Brain microvascular endothelial cell (primary cell): ENCODE measurements around the gene TEDC2.

Experiments used
- DNase-seq: peaks from one replicate; pipeline ENCODE4 v3.0.0-alpha.2; 2020
- H3K27ac ChIP-seq: fragments of 250-450 bp; sonication (Bioruptor Pico); 2 replicates; pipeline ENCODE4 v1.5.1; 2020; ENCODE audit warnings: mild to moderate bottlenecking, moderate library complexity
- H3K27me3 ChIP-seq: fragments of 250-450 bp; sonication (Bioruptor Pico); replicated peaks from 2 replicates; pipeline ENCODE4 v1.5.1; 2020; ENCODE audit warnings: mild to moderate bottlenecking
- H3K36me3 ChIP-seq: fragments of 250-450 bp; sonication (Bioruptor Pico); replicated peaks from 2 replicates; pipeline ENCODE4 v1.5.1; 2020; ENCODE audit warnings: mild to moderate bottlenecking
- H3K4me3 ChIP-seq: 2 replicates; pipeline ENCODE4 v1.5.1; 2011; ENCODE audit warnings: low read depth, mild to moderate bottlenecking, control low read depth, low read length, moderate library complexity
- in situ Hi-C: cut with HindIII; loops from 2 replicates; pipeline ENCODE4 v1.10.0; 2017; ENCODE audit warnings: low sequenced_read_pairs, low pct_ligation_motif_present
- TF ChIP-seq, protein P1 (sequence below): IDR thresholded peaks from 2 replicates; pipeline ENCODE4 v1.5.1; 2011; ENCODE audit warnings: low read depth, mild to moderate bottlenecking, moderate library complexity, low read length, control low read depth, inconsistent platforms; ENCODE audit errors: missing control alignments

TEDC2 gene

DNA sequence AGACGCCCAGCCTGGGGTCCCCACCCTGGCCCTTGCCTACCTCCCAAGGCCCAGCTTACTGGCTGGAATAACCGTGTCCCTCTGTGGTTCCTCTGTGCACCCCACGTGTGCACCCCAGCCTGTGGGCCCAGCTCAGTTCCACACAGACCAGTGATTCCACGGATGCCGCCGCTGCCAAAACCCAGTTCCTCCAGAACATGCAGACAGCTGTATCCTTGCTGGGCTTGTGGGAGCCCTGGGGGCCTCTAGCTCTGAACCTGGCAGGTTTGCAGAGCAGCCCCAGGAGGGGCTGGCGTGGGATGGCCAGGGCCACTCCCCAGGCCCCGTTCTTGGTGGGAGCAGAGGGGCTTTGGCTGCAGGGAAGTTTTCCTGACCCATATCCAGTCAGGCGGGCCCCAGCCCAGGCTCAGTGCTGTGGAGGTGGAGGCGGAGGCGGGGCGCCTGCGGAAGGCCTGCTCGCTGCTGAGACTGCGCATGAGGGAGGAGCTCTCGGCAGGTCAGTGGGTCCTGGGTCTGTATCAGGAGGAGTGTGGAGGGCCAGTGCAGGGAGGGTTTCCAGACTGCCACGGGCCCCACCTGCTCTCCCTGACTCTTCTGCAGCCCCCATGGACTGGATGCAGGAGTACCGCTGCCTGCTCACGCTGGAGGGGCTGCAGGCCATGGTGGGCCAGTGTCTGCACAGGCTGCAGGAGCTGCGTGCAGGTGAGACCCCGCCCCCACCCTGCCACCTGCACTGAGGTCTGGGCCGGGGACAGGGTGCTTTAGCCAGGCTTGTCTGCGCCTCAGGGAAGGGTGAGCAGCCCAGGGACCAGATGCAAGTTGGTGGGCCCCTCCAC, 2.3 kb downstream of the TEDC2 start:
- in situ Hi-C loops = no loop called here
- no peak for DNase-seq
- H3K4me3 ChIP-seq = no peak overlapping the region
- H3K27ac ChIP-seq = no peak overlapping the region
- TF ChIP-seq, protein P1, sequence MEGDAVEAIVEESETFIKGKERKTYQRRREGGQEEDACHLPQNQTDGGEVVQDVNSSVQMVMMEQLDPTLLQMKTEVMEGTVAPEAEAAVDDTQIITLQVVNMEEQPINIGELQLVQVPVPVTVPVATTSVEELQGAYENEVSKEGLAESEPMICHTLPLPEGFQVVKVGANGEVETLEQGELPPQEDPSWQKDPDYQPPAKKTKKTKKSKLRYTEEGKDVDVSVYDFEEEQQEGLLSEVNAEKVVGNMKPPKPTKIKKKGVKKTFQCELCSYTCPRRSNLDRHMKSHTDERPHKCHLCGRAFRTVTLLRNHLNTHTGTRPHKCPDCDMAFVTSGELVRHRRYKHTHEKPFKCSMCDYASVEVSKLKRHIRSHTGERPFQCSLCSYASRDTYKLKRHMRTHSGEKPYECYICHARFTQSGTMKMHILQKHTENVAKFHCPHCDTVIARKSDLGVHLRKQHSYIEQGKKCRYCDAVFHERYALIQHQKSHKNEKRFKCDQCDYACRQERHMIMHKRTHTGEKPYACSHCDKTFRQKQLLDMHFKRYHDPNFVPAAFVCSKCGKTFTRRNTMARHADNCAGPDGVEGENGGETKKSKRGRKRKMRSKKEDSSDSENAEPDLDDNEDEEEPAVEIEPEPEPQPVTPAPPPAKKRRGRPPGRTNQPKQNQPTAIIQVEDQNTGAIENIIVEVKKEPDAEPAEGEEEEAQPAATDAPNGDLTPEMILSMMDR = no peak
- H3K36me3 ChIP-seq = no peaks in the 10 kb centered on the region
- H3K27me3 ChIP-seq = no peaks in the 10 kb centered on the region

DNA sequence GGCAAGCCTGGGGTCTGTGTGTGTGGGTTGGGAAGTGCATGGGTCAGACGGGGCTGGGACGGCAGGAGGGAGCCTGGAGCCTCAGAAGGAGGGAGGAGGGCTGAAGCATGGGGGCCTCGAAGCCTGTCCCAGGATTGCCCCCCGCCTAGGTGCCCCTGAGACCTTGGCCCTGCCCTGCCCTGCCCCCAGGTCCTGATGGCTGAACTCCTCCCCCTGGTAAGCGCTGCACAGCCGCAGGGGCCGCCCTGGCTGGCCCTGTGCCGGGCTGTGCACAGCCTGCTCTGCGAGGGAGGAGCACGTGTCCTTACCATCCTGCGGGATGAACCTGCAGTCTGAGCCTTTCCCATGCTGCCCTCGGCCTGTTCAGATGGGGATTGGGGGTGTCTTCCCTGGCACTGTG, 4.4 kb downstream of the TEDC2 start:
- TF ChIP-seq, protein P1 = no peak
- no peaks in the 10 kb centered on the region for H3K36me3 ChIP-seq
- H3K4me3 ChIP-seq = no peak overlapping the region
- no peak for DNase-seq
- in situ Hi-C loops = no loop called here
- no peak overlapping the region for H3K27ac ChIP-seq
- H3K27me3 ChIP-seq = no peaks in the 10 kb centered on the region

DNA sequence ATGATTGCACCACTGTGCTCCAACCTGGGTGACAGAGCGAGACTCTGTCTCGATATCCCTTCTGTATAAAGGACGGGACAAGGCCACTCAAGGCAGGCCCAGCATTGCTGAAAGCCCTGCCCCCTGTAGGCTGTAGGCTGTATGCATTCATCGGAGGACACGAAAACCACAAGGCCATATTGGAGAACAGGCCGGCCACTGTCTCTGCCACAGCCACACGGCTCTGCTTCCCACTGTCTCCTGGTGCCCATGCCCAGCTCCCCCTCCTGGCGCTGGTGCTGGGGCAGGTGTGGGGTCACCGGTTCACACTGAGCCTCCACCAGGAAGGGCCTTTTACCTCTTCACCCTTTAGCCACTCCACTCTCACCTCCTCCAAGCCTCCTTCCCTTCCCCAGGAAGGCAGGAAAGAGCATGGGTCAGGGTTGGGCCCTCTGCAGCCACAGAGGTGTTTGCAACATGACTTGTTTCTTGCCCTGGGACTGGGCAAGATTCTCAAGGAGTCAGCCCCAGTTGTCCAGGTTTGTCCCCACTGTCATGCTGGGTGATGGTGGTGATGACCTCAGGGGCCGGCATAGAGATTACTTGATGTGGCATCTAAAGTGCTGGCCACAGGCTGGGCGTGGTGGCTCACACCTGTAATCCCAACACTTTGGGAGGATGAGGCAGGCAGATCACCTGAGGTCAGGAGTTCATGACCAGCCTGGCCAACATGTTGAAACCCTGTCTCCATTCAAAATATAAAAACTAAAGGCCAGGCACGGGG, 5.9 kb downstream of the TEDC2 start:
- in situ Hi-C loops = no loop called here
- no peak overlapping the region for H3K27ac ChIP-seq
- H3K4me3 ChIP-seq = no peak overlapping the region
- no peaks in the 10 kb centered on the region for H3K36me3 ChIP-seq
- DNase-seq = no peak
- no peaks in the 10 kb centered on the region for H3K27me3 ChIP-seq
- TF ChIP-seq, protein P1 = peak; percentile 60

DNA sequence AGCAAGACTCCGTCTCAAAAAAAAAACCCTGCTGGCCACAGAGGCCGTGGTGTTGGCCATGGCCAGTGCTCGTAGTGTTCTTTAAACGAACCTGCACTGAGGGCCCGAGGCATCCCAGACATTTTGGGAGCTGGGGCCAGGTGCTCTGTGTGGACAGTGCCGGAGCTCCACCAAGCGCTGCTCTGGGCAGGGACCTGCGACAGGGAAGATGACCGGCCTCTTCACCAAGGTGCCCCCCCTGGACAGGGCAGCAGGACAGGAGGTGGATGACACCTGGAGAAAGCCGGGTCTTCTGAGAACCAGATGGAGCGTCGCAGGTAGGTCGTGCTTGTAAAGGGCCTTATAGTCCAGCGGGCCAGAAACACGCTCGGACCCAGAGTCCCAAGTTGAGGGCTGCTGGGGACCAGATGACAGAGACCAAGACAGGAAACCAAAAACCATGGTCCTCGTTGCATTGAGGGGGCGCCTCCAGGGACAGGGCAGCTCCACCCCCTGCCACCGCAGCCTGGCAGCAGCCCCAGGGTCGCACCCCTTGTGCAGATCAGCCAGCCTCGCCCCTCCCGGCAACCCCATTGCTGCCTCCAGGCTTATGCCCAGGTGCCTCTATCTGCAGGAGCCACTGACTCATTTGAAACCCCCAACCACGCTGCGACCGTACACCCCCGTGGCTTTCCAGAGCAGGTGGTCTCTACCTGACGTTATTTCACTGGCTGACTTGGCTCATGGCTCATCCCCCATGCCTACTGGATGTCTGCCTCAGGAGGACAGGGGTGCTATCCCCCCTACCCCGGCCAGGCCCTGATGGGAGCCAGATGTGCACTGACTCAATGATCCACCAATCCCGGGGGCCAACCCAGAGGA, 7.0 kb downstream of the TEDC2 start:
- DNase-seq = no peak
- TF ChIP-seq, protein P1 = no peak
- in situ Hi-C loops = no loop called here
- Histone ChIP-seq H3K4me3 (peak overlapping the region; percentile 37), H3K36me3 (no peaks in the 10 kb centered on the region), H3K27ac (no peak overlapping the region), H3K27me3 (no peaks in the 10 kb centered on the region)

DNA sequence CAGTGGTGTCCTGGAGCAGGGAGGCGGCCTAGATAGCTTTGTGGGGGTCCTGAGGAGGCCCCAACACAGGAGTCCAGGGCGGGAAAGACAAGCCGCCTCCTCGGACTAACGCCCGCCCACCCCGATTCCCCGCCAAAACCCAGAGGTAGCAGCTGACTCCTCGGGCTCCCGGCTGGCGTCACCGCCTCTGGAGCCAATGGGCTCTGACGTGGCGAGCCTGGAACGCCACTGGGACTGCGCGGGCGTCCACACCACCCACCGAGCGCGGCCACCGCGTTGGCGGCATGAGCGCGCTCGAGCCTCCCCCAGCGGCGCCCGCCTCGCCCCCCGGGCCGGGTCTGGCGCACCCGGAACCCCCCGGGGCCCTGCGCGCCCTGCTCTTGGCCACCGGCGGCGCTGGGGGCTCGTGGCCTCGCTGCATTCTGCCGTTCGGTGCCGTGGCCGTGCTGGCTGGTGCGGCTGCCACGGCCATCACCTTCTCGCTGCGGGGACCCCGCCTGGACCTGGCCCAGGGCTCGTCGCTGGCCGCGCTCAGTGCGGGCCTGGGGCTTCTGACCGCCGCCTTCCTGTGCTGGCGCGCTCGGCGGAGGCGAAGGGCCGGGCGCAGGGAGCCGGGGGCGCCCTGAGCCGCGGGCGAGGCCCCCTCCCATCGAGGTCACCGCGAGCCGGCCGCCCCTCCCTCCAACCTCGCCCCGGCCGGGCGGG, 7.8 kb downstream of the TEDC2 start:
- no peak overlapping the region for H3K27ac ChIP-seq
- H3K36me3 ChIP-seq = no peaks in the 10 kb centered on the region
- DNase-seq = peak; percentile 29

More for the DNA sequence above, 7.8 kb downstream of the TEDC2 start:
- TF ChIP-seq, protein P1 = peak; percentile 3
- in situ Hi-C loops = no loop called here
- no peaks in the 10 kb centered on the region for H3K27me3 ChIP-seq
- H3K4me3 ChIP-seq = peak overlapping the region; percentile 39
